HEK293 (cell line): Measurements from ENCODE around the gene COL25A1.
"Not testable (repeated sequence)": the region's sequence is repeated elsewhere in the genome, so short reads cannot be mapped to it uniquely, and the experiment has no call there.

Experiments used
- CTCF ChIA-PET: fragments of 350-600 bp; formaldehyde crosslinking; extraction: SDS; loops from one replicate; lab custom pipeline; 2021; ENCODE audit warnings: antibody characterized with exemption; lab: Yijun Ruan, JAX
- POLR2A ChIA-PET: fragments of 300-600 bp; formaldehyde crosslinking; extraction: SDS; loops from one replicate; lab custom pipeline; 2020; ENCODE audit warnings: antibody characterized with exemption, inconsistent platforms; lab: Yijun Ruan, JAX
- H3K27ac ChIP-seq: fragments of 200-500 bp; sonication (Bioruptor generic); 2 replicates; pipeline ENCODE4 v1.5.1; 2014; ENCODE audit warnings: low read depth, low read length, control low read depth, inconsistent platforms; ENCODE audit errors: extremely low read depth
- H3K36me3 ChIP-seq, 2 experiments: fragments of 200-500 bp in 1 of 2; sonication (Bioruptor generic) in 1 of 2; 1 replicate in 1 of 2; 2 replicates in 1 of 2; pipeline ENCODE4 v1.5.1; 2014 to 2017; ENCODE audit warnings: inconsistent platforms in 2 of 2, low read length in 2 of 2; ENCODE audit not compliant: control insufficient read depth in 2 of 2, insufficient read depth in 1 of 2
- H3K4me1 ChIP-seq: fragments of 200-500 bp; sonication (Bioruptor generic); 2 replicates; pipeline ENCODE4 v1.5.1; 2014; ENCODE audit warnings: mild to moderate bottlenecking, low read length, inconsistent platforms; ENCODE audit not compliant: control insufficient read depth, insufficient read depth
- H3K4me3 ChIP-seq: 2 replicates; pipeline ENCODE4 v1.5.1; 2011; ENCODE audit warnings: low read depth, mild to moderate bottlenecking, control low read depth, low read length, moderate library complexity
- H3K9me3 ChIP-seq: fragments of 200-500 bp; sonication (Bioruptor generic); 2 replicates; pipeline ENCODE4 v1.5.1; 2014; ENCODE audit warnings: low read depth, low read length, inconsistent platforms; ENCODE audit not compliant: control insufficient read depth, insufficient read depth
- BCL6B ChIP-seq: fragments of 450-650 bp; formaldehyde crosslinking; IDR thresholded peaks from 2 replicates; pipeline ENCODE4 v1.5.1; 2017; ENCODE audit warnings: missing biosample characterization, missing genetic modification characterization
- EGR2 ChIP-seq: fragments of 450-650 bp; formaldehyde crosslinking; IDR thresholded peaks from 2 replicates; pipeline ENCODE4 v1.5.1; 2016; ENCODE audit warnings: low read depth, missing biosample characterization, missing genetic modification characterization
- IKZF3 ChIP-seq: fragments of 450-650 bp; IDR thresholded peaks from 2 replicates; pipeline ENCODE4 v1.5.0; 2018; ENCODE audit warnings: missing biosample characterization, mild to moderate bottlenecking, missing genetic modification characterization, moderate library complexity
- KLF1 ChIP-seq: fragments of 450-650 bp; formaldehyde crosslinking; IDR thresholded peaks from 2 replicates; pipeline ENCODE4 v1.5.1; 2016; ENCODE audit warnings: missing biosample characterization, missing genetic modification characterization
- KLF16 ChIP-seq: fragments of 450-650 bp; formaldehyde crosslinking; IDR thresholded peaks from 2 replicates; pipeline ENCODE4 v1.5.1; 2017; ENCODE audit warnings: missing biosample characterization, missing genetic modification characterization
- OSR2 ChIP-seq: fragments of 450-650 bp; formaldehyde crosslinking; IDR thresholded peaks from 2 replicates; pipeline ENCODE4 v1.5.1; 2016; ENCODE audit warnings: missing biosample characterization, missing genetic modification characterization
- RBAK ChIP-seq: fragments of 450-650 bp; formaldehyde crosslinking; IDR thresholded peaks from 2 replicates; pipeline ENCODE4 v1.5.1; 2016; ENCODE audit warnings: missing biosample characterization, missing genetic modification characterization
- YY1 ChIP-seq: fragments of 450-650 bp; formaldehyde crosslinking; IDR thresholded peaks from 2 replicates; pipeline ENCODE4 v1.5.1; 2018; ENCODE audit warnings: missing biosample characterization, missing genetic modification characterization
- ZFP69B ChIP-seq: fragments of 450-650 bp; formaldehyde crosslinking; IDR thresholded peaks from 2 replicates; pipeline ENCODE4 v1.5.1; 2016; ENCODE audit warnings: missing biosample characterization, missing genetic modification characterization
- ZNF146 ChIP-seq: fragments of 450-650 bp; formaldehyde crosslinking; IDR thresholded peaks from 2 replicates; pipeline ENCODE4 v1.5.1; 2016; ENCODE audit warnings: missing biosample characterization, missing genetic modification characterization
- ZNF175 ChIP-seq: fragments of 450-650 bp; formaldehyde crosslinking; IDR thresholded peaks from 2 replicates; pipeline ENCODE4 v1.5.1; 2016; ENCODE audit warnings: missing biosample characterization, missing genetic modification characterization
- ZNF18 ChIP-seq: fragments of 450-650 bp; formaldehyde crosslinking; IDR thresholded peaks from 2 replicates; pipeline ENCODE4 v1.5.1; 2016; ENCODE audit warnings: missing biosample characterization, missing genetic modification characterization
- ZNF19 ChIP-seq: fragments of 450-650 bp; formaldehyde crosslinking; IDR thresholded peaks from 2 replicates; pipeline ENCODE4; 2016; ENCODE audit warnings: missing biosample characterization, missing genetic modification characterization, low read depth
- ZNF426 ChIP-seq: fragments of 450-650 bp; formaldehyde crosslinking; IDR thresholded peaks from 2 replicates; pipeline ENCODE4 v1.5.1; 2017; ENCODE audit warnings: missing biosample characterization, missing genetic modification characterization, mild to moderate bottlenecking, inconsistent platforms, moderate library complexity
- ZNF585B ChIP-seq: fragments of 450-650 bp; formaldehyde crosslinking; IDR thresholded peaks from 2 replicates; pipeline ENCODE4 v1.5.1; 2016; ENCODE audit warnings: missing biosample characterization, missing genetic modification characterization
- ZNF623 ChIP-seq: fragments of 450-650 bp; formaldehyde crosslinking; IDR thresholded peaks from 2 replicates; pipeline ENCODE4 v1.5.1; 2016; ENCODE audit warnings: missing biosample characterization, missing genetic modification characterization
- ZNF624 ChIP-seq: fragments of 450-650 bp; formaldehyde crosslinking; IDR thresholded peaks from 2 replicates; pipeline ENCODE4 v1.5.1; 2017; ENCODE audit warnings: missing biosample characterization, missing genetic modification characterization
- TF ChIP-seq, protein P1 (sequence below): fragments of 450-650 bp; formaldehyde crosslinking; IDR thresholded peaks from 2 replicates; pipeline ENCODE4 v1.5.1; 2016; ENCODE audit warnings: missing biosample characterization, missing genetic modification characterization
- TF ChIP-seq, protein P2 (sequence below): fragments of 450-650 bp; formaldehyde crosslinking; IDR thresholded peaks from 2 replicates; pipeline ENCODE4 v1.5.1; 2017; ENCODE audit warnings: missing biosample characterization, missing genetic modification characterization
- TF ChIP-seq, protein P3 (sequence below): IDR thresholded peaks from 2 replicates; pipeline ENCODE4 v1.6.1; 2011; ENCODE audit warnings: mild to moderate bottlenecking, low read depth, low read length, borderline replicate concordance

Gene COL25A1

DNA sequence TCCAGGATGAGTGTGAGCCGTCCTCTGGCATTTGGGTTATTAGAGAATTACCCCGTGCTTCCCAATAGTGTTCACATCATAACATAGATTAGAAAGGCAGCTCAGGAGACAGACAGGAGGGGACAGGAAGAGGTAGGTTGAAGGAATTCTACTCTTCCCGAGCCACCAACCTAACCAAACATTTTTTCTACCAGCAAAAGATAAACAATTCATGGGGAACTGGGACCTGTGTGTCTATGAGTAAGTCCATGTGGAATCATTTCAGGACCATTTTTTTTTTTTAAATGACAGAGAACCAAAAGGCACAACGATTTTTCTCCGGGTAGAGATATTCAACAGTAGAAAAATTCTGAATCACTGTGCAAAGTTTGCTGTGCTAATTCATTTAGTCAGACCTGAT is 365.4 kb downstream of the COL25A1 start (continued):
- no peak for TF ChIP-seq ZNF19 (tag by site-specific recombination)
- no peak for TF ChIP-seq KLF1 (tag by site-specific recombination)
- no peak for TF ChIP-seq ZNF18 (tag by site-specific recombination)
- TF ChIP-seq ZNF623 (tag by site-specific recombination), result no peak
- no peak for TF ChIP-seq BCL6B (tag by site-specific recombination)

- H3K36me3 ChIP-seq, H3K4me3 ChIP-seq, H3K27ac ChIP-seq, H3K4me1 ChIP-seq, CTCF ChIA-PET, H3K9me3 ChIP-seq, POLR2A ChIA-PET: not testable (repeated sequence)
- TF ChIP-seq, protein P1, sequence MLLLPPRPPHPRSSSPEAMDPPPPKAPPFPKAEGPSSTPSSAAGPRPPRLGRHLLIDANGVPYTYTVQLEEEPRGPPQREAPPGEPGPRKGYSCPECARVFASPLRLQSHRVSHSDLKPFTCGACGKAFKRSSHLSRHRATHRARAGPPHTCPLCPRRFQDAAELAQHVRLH, result peak; percentile 71; the same call in 1 of the 2 replicates
- TF ChIP-seq ZNF146, result peak; percentile 76
Observed at GRCh38 chr4:108933925-108934324, 368.5 kb downstream of the COL25A1 start.

DNA sequence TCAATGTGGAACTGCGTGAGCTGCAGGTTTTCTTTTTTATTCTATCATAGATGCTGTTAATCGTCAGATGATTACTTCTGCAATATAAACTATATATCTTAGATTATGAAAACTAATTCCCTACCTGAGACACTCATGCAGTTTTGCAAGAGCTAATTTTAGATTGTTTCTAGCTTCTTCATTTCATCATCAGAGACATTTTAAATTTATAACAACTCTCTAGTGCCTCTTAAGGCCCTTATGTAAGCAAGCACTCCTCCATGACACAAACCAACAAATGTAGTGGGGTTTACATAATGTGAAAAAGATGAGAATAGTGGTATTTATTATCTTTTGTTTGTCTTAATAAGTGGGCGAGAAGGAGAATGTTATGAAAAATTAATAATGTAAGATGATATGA is 369.4 kb downstream of the COL25A1 start:
- TF ChIP-seq ZNF19 (tag by site-specific recombination), result no peak
- no peak for TF ChIP-seq YY1 (tag by site-specific recombination)
- TF ChIP-seq ZNF175, result no peak
- no peak for TF ChIP-seq RBAK (tag by site-specific recombination)
- TF ChIP-seq IKZF3 (tag by site-specific recombination), result no peak
- TF ChIP-seq EGR2 (tag by site-specific recombination), result no peak
- TF ChIP-seq, protein P2, sequence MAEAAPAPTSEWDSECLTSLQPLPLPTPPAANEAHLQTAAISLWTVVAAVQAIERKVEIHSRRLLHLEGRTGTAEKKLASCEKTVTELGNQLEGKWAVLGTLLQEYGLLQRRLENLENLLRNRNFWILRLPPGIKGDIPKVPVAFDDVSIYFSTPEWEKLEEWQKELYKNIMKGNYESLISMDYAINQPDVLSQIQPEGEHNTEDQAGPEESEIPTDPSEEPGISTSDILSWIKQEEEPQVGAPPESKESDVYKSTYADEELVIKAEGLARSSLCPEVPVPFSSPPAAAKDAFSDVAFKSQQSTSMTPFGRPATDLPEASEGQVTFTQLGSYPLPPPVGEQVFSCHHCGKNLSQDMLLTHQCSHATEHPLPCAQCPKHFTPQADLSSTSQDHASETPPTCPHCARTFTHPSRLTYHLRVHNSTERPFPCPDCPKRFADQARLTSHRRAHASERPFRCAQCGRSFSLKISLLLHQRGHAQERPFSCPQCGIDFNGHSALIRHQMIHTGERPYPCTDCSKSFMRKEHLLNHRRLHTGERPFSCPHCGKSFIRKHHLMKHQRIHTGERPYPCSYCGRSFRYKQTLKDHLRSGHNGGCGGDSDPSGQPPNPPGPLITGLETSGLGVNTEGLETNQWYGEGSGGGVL (tag by site-specific recombination), result no peak
- CTCF ChIA-PET, result interaction anchor here (0.6 to 0.8 kb wide), 2 partner anchors 19 to 978 kb away, joined by 3 read pairs; no protein-coding TSS in a partner anchor
- POLR2A ChIA-PET, result no interaction called here
- no peaks in the 10 kb centered on the region for H3K4me1 ChIP-seq
- no peaks in the 10 kb centered on the region for H3K9me3 ChIP-seq
- H3K27ac ChIP-seq, result no peak overlapping the region
- no peak overlapping the region for H3K4me3 ChIP-seq
- H3K36me3 ChIP-seq, result no peaks in the 10 kb centered on the region

- H3K9me3 ChIP-seq, result no peaks in the 10 kb centered on the region
- no peak overlapping the region for H3K27ac ChIP-seq
- no peaks in the 10 kb centered on the region for H3K4me1 ChIP-seq
- H3K36me3 ChIP-seq, result no peaks in the 10 kb centered on the region
- TF ChIP-seq OSR2 (tag by site-specific recombination) (no peak), KLF1 (tag by site-specific recombination) (no peak), ZNF624 (tag by site-specific recombination) (no peak), ZNF585B (tag by site-specific recombination) (no peak), KLF16 (tag by site-specific recombination) (no peak), ZNF426 (tag by site-specific recombination) (no peak), ZFP69B (tag by site-specific recombination) (no peak)
- TF ChIP-seq, protein P2 (tag by site-specific recombination), result no peak
- TF ChIP-seq, protein P3, sequence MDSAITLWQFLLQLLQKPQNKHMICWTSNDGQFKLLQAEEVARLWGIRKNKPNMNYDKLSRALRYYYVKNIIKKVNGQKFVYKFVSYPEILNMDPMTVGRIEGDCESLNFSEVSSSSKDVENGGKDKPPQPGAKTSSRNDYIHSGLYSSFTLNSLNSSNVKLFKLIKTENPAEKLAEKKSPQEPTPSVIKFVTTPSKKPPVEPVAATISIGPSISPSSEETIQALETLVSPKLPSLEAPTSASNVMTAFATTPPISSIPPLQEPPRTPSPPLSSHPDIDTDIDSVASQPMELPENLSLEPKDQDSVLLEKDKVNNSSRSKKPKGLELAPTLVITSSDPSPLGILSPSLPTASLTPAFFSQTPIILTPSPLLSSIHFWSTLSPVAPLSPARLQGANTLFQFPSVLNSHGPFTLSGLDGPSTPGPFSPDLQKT, result no peak
- CTCF ChIA-PET, result no interaction called here
- H3K4me3 ChIP-seq, result no peak overlapping the region
- POLR2A ChIA-PET, result no interaction called here
Observed at GRCh38 chr4:108931926-108932325, 370.5 kb downstream of the COL25A1 start.
